Activated CD4-positive, alpha-beta T cell treated with anti-CD3 and anti-CD28 coated beads, Interleukin-2, amount 50 U/mL, for 1 hour (primary cell): Measurements from ENCODE around the gene NTSR2.
"Not testable (repeated sequence)": the region's sequence is repeated elsewhere in the genome, so short reads cannot be mapped to it uniquely, and the experiment has no call there.

Experiments used
- DNase-seq: peaks from one replicate; pipeline ENCODE4 v3.0.0-alpha.2; 2020

The NTSR2 gene

DNA sequence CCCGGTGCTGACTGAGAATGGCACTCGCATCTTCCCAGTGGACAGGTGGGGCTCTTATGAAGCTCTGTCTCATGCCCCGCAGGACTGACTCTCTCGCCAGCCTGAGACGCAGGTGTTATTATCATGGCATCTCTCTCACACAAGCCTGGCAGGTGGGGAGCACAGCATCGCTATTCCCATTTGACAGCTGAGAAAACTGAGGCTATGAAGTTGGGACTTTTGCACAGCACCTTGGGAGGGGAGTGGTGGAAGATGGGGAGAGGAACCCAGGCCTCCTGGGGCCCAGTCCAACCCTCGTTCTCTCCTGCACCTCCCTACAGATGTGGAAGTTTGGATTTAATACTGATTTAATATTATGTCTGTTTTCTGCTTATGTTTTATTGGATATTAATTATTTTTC lies 9.0 kb upstream of the NTSR2 start:
- no peak for DNase-seq

DNA sequence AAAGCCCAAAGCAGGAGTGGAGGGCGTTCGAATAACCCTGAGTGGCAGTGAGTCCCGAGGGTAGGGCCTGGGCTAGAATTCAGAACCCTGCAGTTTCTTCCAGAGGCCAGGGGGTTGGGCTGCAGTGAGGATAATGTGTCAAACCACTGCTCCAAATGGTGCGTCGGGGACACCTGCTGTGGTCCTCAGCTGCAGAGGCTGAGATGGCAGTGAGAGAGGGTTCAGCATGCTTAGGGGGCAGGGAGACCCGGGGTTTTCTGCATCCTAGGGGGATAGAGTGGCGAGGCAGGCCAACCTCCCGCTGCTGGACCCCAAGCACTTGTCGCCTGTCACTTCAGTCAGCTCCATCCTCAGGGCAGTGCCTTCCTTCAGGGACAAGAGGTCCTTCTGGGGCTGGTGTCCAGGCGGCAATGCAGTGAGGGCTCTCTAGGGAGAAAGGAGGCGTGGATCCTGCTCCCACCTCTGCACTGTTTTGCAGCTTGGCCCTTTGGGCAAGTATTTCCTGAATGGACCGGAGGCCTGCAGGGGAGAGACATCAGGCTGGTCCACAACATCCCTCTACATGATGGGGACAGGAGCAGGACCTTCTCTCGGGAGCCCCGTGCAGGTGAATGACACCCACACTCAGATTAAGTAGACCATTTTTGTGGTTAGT lies 8.4 kb upstream of the NTSR2 start:
- no peak for DNase-seq

GRCh38 chr2:11677136-11678055 lies 7.4 kb upstream of the NTSR2 start:
- no peak for DNase-seq

GRCh38 chr2:11676640-11677039 lies 6.6 kb upstream of the NTSR2 start:
- no peak for DNase-seq

GRCh38 chr2:11675423-11676112 lies 5.6 kb upstream of the NTSR2 start:
- DNase-seq, result no peak

- no peak for DNase-seq
Observed at GRCh38 chr2:11674983-11675382, 5.0 kb upstream of the NTSR2 start.

- DNase-seq, result no peak
Observed at GRCh38 chr2:11672407-11672806, 2.4 kb upstream of the NTSR2 start.

DNA sequence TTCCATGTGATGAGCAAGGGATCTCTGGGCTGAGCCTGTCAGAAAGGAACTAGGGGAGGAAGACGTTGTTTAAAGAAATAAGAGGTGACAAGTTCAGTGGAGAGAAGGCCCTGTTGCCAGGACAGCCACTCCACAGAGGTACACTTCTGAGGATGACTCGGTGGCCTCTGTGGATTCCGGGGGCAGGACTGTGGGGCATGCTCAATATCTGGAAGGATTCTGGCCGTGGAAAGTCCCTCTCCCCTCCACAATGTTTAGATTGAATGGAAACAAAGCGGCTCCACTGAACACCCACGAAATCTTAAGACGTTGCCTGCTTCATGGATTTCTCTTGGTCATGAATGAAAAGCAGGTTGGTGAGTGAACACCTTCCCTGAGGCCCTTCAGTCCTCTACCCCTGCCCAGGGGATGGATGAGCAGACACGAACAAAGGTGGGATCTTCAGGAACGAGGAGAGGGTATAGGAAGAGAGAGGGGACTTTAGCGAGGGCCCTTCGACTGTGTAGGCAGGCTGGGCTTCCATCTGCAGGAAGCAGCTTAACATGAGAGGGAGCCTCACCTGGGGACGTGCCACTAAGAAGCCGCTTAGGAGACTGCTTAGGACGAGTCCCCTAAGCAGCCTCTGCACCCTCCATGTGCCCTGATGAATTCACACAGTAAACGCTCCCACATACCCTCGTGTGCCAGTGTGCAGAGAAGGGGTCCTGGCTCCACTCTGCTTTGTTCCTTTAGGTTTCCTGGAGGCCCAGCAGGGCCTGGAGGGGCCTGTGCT lies 1.9 kb downstream of the NTSR2 start:
- no peak for DNase-seq

GRCh38 chr2:11667194-11667593 lies 2.8 kb downstream of the NTSR2 start:
- no peak for DNase-seq

- DNase-seq, result no peak
Observed at GRCh38 chr2:11665510-11666362, 4.3 kb downstream of the NTSR2 start.

GRCh38 chr2:11665028-11665427 lies 5.0 kb downstream of the NTSR2 start:
- no peak for DNase-seq

DNA sequence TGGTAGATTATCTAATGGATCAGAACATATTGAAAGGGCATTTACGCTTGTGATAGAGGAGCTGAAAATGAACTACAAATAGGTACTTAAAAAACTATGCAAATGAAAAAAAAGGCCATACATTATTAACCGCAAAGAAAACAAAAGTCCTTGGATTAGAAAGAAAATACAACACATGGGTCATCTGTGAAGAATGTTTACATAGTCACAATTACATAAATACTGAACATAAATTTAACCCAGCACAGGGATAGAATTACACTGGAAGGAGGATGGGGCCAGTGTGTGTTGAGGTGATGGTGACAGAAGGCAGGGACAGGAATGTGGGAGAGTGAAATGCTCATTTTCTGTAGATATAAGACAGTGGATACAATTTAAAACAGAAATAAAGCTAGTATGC lies 6.6 kb downstream of the NTSR2 start:
- no peak for DNase-seq

- DNase-seq, result no peak
Observed at GRCh38 chr2:11662882-11663281, 7.1 kb downstream of the NTSR2 start.

DNA sequence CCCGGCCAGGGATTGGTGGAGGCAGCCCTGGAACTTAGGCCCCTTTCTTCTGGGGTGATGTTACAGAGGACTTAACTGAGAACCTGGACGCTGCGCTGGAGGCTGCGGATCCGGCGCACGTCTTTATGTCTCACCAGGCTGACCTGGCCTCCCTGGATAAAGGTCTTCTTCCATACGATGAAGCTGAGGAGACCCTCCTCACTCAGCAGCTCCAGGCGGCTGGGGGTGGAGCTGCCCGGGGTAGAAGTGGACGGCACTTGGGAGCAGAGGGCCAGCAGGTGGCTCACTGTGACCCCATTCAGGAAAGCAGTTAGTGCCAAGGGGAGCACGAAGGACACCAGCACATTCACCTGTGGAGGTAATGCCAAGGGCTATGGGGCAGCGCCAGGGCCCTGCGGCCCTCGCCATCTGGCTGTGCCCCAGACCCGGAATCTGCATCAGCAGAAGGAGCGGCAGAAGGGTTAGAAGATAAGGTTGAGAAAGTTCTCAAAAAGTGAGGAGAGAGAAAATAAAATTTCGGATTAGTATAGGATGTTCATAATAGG lies 8.0 kb downstream of the NTSR2 start:
- no peak for DNase-seq

GRCh38 chr2:11660396-11660795 lies 9.6 kb downstream of the NTSR2 start:
- not testable (repeated sequence) for DNase-seq

GRCh38 chr2:11659851-11660250 lies 10.1 kb downstream of the NTSR2 start:
- DNase-seq, result no peak

DNA sequence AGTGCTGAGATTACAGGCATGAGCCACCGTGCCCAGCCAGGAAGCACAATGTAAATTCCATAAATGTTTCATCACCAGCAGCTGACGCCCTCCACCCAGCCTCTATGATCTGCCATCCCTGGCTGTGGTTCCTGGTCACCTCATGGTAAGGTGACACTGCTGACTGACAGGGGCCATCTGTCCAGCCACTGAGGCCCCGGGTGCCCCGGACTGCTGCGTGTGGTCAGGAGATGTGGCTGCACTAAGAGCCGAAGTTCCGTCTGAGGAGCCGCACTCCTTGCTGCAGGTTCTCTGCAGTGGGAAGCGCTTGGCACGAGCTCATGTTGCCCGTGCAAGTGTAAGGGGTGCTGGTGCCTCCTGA lies 10.9 kb downstream of the NTSR2 start:
- DNase-seq, result no peak

GRCh38 chr2:11658208-11659114 lies 11.5 kb downstream of the NTSR2 start:
- DNase-seq, result no peak

GRCh38 chr2:11657646-11658045 lies 12.3 kb downstream of the NTSR2 start:
- no peak for DNase-seq

- no peak for DNase-seq
Observed at GRCh38 chr2:11657195-11657594, 12.8 kb downstream of the NTSR2 start.

- no peak for DNase-seq
Observed at GRCh38 chr2:11656671-11657101, 13.3 kb downstream of the NTSR2 start.
